ENCODE measurements around the gene HRC.

HRC gene

GRCh38 chr19:49111218-49111998 lies 43.8 kb downstream of the HRC start:
- no peak for DNase-seq

- DNase-seq: no peak
Measured at GRCh38 chr19:49110567-49110966, 44.6 kb downstream of the HRC start.

- no peak for DNase-seq
Measured at GRCh38 chr19:49109569-49110233, 45.5 kb downstream of the HRC start.

- no peak for DNase-seq
Measured at GRCh38 chr19:49109051-49109450, 46.1 kb downstream of the HRC start.

GRCh38 chr19:49107625-49108459 lies 47.4 kb downstream of the HRC start:
- DNase-seq: no peak

GRCh38 chr19:49106648-49107135 lies 48.5 kb downstream of the HRC start:
- DNase-seq: peak; percentile 61

- no peak for DNase-seq
Measured at GRCh38 chr19:49104229-49104864, 50.8 kb downstream of the HRC start.

GRCh38 chr19:49103331-49104085 lies 51.7 kb downstream of the HRC start:
- no peak for DNase-seq

GRCh38 chr19:49102303-49102702 lies 52.9 kb downstream of the HRC start:
- no peak for DNase-seq

Data from stimulated activated CD4-positive, alpha-beta T cell treated with anti-CD3 and anti-CD28 coated beads, Interleukin-1b, Interleukin-23, amount 100 ng/mL, for 48 hours (primary cell).